Diencephalon (tissue), 1 donor: Measurements from ENCODE around the gene IER5L. TPM values are rescaled to one million over a fixed set of nuclear protein-coding genes. Genes with fewer than 3 reads are reported as not detected.

Experiments used
- total RNA-seq: library from RNA; depleted of rRNA; stranded (reverse); fragments of >200 nt; gene quantifications from one replicate; pipeline ENCODE4 v1.2.3, GENCODE V29; 2014

The IER5L gene
- 8.5 TPM for total RNA-seq

GRCh38 chr9:129177791-129178567 lies at the start of gene IER5L:
TSS of gene IER5L (minus strand) at chr9:129178261. CDS start at chr9:129178052, 209 bp downstream.

Other genes with a start within 250 kb of the IER5L start
- gene DOLK, start 230.7 kb downstream of the IER5L start, total RNA-seq = 20.5 TPM
- 33.4 TPM for gene NUP188, start 230.6 kb downstream of the IER5L start, total RNA-seq
- gene SH3GLB2, start 149.9 kb downstream of the IER5L start, total RNA-seq = 66.4 TPM
- gene MIGA2, start 141.6 kb downstream of the IER5L start, total RNA-seq = 23.8 TPM
- gene DOLPP1, start 97.2 kb downstream of the IER5L start, total RNA-seq = 20.8 TPM
- gene CRAT, start 67.5 kb downstream of the IER5L start, total RNA-seq = 31.1 TPM
- 67.6 TPM for gene PTPA, start 66.8 kb downstream of the IER5L start, total RNA-seq